HG02678 (cell line): ENCODE results near the gene GPR141.
A peak's percentile ranks its signal among the peaks of the same experiment; 100 is the strongest.

ENCODE experiments used
- ATAC-seq: cut with Tn5 transposase; IDR thresholded peaks from one replicate; pipeline ENCODE4 v1.9.1; 2021; ENCODE audit warnings: mild to moderate bottlenecking, moderate library complexity; ENCODE audit not compliant: unreplicated experiment

GPR141 gene

GRCh38 chr7:37775921-37776320, 92.4 kb downstream of the GPR141 start:
- no peak for ATAC-seq

- no peak for ATAC-seq
Observed at GRCh38 chr7:37781156-37781555, 97.6 kb downstream of the GPR141 start.

- ATAC-seq = no peak
Observed at GRCh38 chr7:37782166-37782565, 98.6 kb downstream of the GPR141 start.

GRCh38 chr7:37784015-37784414, 100.4 kb downstream of the GPR141 start:
- ATAC-seq = no peak

- peak; percentile 87 for ATAC-seq
Observed at GRCh38 chr7:37786741-37787569, 103.4 kb downstream of the GPR141 start.
